Measurements from ENCODE around the gene CCDC178. TPM values are rescaled to one million over a fixed set of nuclear protein-coding genes. Genes with fewer than 3 reads are reported as not detected.

CCDC178 gene
- total RNA-seq, 1 experiment from 2014 or later = not detected

DNA sequence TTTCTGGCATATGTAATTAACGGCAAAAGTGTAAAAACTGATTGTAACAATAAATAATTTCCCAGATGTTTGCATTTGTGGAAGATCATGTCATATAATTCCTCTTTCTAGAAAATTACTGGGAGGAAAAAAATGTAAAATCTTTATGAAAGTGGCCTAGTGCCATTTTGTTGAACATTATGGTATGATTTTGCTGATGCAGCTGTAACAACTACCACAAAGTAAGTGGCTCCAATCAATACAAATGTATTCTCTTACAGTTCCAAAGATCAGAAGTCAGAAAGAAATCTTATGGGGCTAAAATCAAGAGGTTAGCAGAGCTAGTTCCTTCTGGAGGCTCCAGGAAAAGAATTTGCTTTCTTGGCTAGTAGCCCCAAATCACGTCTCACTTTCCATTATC lies 281.4 kb downstream of the CCDC178 start:
- TF ChIP-seq, protein P1, sequence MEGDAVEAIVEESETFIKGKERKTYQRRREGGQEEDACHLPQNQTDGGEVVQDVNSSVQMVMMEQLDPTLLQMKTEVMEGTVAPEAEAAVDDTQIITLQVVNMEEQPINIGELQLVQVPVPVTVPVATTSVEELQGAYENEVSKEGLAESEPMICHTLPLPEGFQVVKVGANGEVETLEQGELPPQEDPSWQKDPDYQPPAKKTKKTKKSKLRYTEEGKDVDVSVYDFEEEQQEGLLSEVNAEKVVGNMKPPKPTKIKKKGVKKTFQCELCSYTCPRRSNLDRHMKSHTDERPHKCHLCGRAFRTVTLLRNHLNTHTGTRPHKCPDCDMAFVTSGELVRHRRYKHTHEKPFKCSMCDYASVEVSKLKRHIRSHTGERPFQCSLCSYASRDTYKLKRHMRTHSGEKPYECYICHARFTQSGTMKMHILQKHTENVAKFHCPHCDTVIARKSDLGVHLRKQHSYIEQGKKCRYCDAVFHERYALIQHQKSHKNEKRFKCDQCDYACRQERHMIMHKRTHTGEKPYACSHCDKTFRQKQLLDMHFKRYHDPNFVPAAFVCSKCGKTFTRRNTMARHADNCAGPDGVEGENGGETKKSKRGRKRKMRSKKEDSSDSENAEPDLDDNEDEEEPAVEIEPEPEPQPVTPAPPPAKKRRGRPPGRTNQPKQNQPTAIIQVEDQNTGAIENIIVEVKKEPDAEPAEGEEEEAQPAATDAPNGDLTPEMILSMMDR (conservative IDR thresholded peaks at IDR 0.05) = no peak
- no peak for TF ChIP-seq EZH2 (IDR thresholded peaks at IDR 0.05; ENCODE audit: low read depth)
- no peak for DNase-seq
- Histone ChIP-seq H3K4me2 (no peak overlapping the region), H3K79me2 (ENCODE audit: low read depth) (no peaks in the 10 kb centered on the region), H3K27me3 (ENCODE audit: insufficient read depth, low read depth) (no peaks in the 10 kb centered on the region), H3F3A (ENCODE audit: insufficient read depth, low read depth) (no peaks in the 10 kb centered on the region), H3K4me3 (no peak overlapping the region), H3K27ac (no peak overlapping the region), H3K36me3 (ENCODE audit: low read depth) (no peaks in the 10 kb centered on the region), H2AFZ (no peak overlapping the region), H4K20me1 (ENCODE audit: insufficient read depth) (no peaks in the 10 kb centered on the region), H3K9me2 (ENCODE audit: insufficient read depth) (no peaks in the 10 kb centered on the region), H3K4me1 (replicated peaks; ENCODE audit: insufficient read depth) (no peaks in the 10 kb centered on the region), H3K9me3 (ENCODE audit: insufficient read depth, low read depth) (no peaks in the 10 kb centered on the region)
- ChIA-PET CTCF (no interaction called here), POLR2A (ENCODE audit: unreplicated experiment) (no interaction called here)
- BruUV-seq (replicated peaks) = no TSS peak
- intact Hi-C loops (cut with micrococcal nuclease; ENCODE audit: unreplicated experiment) = no loop called here

GRCh38 chr18:33157893-33158292 lies 282.6 kb downstream of the CCDC178 start:
- DNase-seq = no peak
- H3K4me3 ChIP-seq = no peak overlapping the region
- H3K9me2 ChIP-seq (ENCODE audit: insufficient read depth) = no peaks in the 10 kb centered on the region
- H3K79me2 ChIP-seq (ENCODE audit: low read depth) = no peaks in the 10 kb centered on the region
- H3K36me3 ChIP-seq (ENCODE audit: low read depth) = no peaks in the 10 kb centered on the region
- POLR2A ChIA-PET (ENCODE audit: unreplicated experiment) = no interaction called here
- intact Hi-C loops (cut with micrococcal nuclease; ENCODE audit: unreplicated experiment) = no loop called here
- H3K27me3 ChIP-seq (ENCODE audit: insufficient read depth, low read depth) = no peaks in the 10 kb centered on the region
- H4K20me1 ChIP-seq (ENCODE audit: insufficient read depth) = no peaks in the 10 kb centered on the region
- H2AFZ ChIP-seq = no peak overlapping the region
- CTCF ChIA-PET = no interaction called here
- no TSS peak for BruUV-seq (replicated peaks)
- H3K27ac ChIP-seq = no peak overlapping the region
- no peaks in the 10 kb centered on the region for H3K9me3 ChIP-seq (ENCODE audit: insufficient read depth, low read depth)
- H3K4me2 ChIP-seq = no peak overlapping the region
- H3K4me1 ChIP-seq (replicated peaks; ENCODE audit: insufficient read depth) = no peaks in the 10 kb centered on the region
- TF ChIP-seq, protein P1 (conservative IDR thresholded peaks at IDR 0.05) = no peak
- no peak for TF ChIP-seq EZH2 (IDR thresholded peaks at IDR 0.05; ENCODE audit: low read depth)
- no peaks in the 10 kb centered on the region for H3F3A ChIP-seq (ENCODE audit: insufficient read depth, low read depth)

DNA sequence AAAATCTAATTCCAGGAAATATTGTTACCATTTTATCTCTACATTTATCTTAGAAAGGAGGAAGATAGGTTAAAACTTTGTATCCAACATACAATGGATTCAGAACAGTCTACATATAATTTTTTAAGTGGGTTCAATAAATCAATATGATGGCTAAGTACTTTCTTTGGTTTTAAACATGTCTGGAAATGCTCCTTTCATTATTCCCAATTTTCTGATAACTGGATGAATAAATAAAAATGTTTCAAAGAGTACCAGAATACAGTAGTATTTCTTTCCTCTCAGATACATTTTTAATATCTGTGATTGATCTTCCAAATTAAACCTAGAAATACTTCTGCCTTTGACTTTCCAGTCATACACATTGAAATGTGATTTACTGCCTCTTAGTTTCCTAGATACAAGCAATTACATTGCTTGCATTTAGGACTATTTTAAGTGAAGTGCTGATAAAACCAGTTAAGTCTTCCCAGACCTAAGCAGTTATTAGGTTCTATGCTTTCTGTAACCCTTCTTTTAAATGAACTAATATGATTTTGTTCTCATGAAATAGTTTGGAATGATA lies 283.5 kb downstream of the CCDC178 start:
- no peak for DNase-seq
- Histone ChIP-seq H3F3A (ENCODE audit: insufficient read depth, low read depth) (no peaks in the 10 kb centered on the region), H3K27me3 (ENCODE audit: insufficient read depth, low read depth) (no peaks in the 10 kb centered on the region), H3K4me2 (no peak overlapping the region), H4K20me1 (ENCODE audit: insufficient read depth) (no peaks in the 10 kb centered on the region), H3K4me3 (no peak overlapping the region), H3K9me2 (ENCODE audit: insufficient read depth) (no peaks in the 10 kb centered on the region), H3K9me3 (ENCODE audit: insufficient read depth, low read depth) (no peaks in the 10 kb centered on the region), H3K4me1 (replicated peaks; ENCODE audit: insufficient read depth) (no peaks in the 10 kb centered on the region), H3K27ac (no peak overlapping the region), H3K79me2 (ENCODE audit: low read depth) (no peaks in the 10 kb centered on the region), H2AFZ (no peak overlapping the region), H3K36me3 (ENCODE audit: low read depth) (no peaks in the 10 kb centered on the region)
- TF ChIP-seq EZH2 (IDR thresholded peaks at IDR 0.05; ENCODE audit: low read depth) = no peak
- TF ChIP-seq, protein P1 (conservative IDR thresholded peaks at IDR 0.05) = no peak
- ChIA-PET CTCF (no interaction called here), POLR2A (ENCODE audit: unreplicated experiment) (no interaction called here)
- intact Hi-C loops (cut with micrococcal nuclease; ENCODE audit: unreplicated experiment) = no loop called here
- BruUV-seq (replicated peaks) = no TSS peak

All from PC-9 (cell line).